ENCODE measurements around the gene SDHAF3.
"Not testable (repeated sequence)": the region's sequence is repeated elsewhere in the genome, so short reads cannot be mapped to it uniquely, and the experiment has no call there.

SDHAF3 gene

GRCh38 chr7:97123115-97123514 is 5.6 kb downstream of the SDHAF3 start:
- not testable (repeated sequence) for DNase-seq (ENCODE audit: low spot score)

- no peak for DNase-seq (ENCODE audit: low spot score)
These were observed 9.1 kb downstream of the SDHAF3 start for GRCh38 chr7:97126483-97127171.

GRCh38 chr7:97128736-97129135 is 11.2 kb downstream of the SDHAF3 start:
- no peak for DNase-seq (ENCODE audit: low spot score)

GRCh38 chr7:97130417-97131139 is 13.1 kb downstream of the SDHAF3 start:
- no peak for DNase-seq (ENCODE audit: low spot score)

GRCh38 chr7:97133159-97133558 is 15.7 kb downstream of the SDHAF3 start:
- no peak for DNase-seq (ENCODE audit: low spot score)

- DNase-seq (ENCODE audit: low spot score), result no peak
These were observed 21.3 kb downstream of the SDHAF3 start for GRCh38 chr7:97138830-97139229.

- peak; percentile 19 for DNase-seq (ENCODE audit: low spot score)
These were observed 27.6 kb downstream of the SDHAF3 start for GRCh38 chr7:97145068-97145467.

- DNase-seq (ENCODE audit: low spot score), result no peak
These were observed 32.3 kb downstream of the SDHAF3 start for GRCh38 chr7:97149843-97150242.

GRCh38 chr7:97155897-97156418 is 38.5 kb downstream of the SDHAF3 start:
- no peak for DNase-seq (ENCODE audit: low spot score)

GRCh38 chr7:97159984-97160383 is 42.5 kb downstream of the SDHAF3 start:
- not testable (repeated sequence) for DNase-seq (ENCODE audit: low spot score)

GRCh38 chr7:97161609-97162008 is 44.1 kb downstream of the SDHAF3 start:
- not testable (repeated sequence) for DNase-seq (ENCODE audit: low spot score)

- no peak for DNase-seq (ENCODE audit: low spot score)
These were observed 48.8 kb downstream of the SDHAF3 start for GRCh38 chr7:97166308-97166707.

- no peak for DNase-seq (ENCODE audit: low spot score)
These were observed 49.7 kb downstream of the SDHAF3 start for GRCh38 chr7:97167176-97167575.

- DNase-seq (ENCODE audit: low spot score), result no peak
These were observed 50.3 kb downstream of the SDHAF3 start for GRCh38 chr7:97167749-97168148.

- DNase-seq (ENCODE audit: low spot score), result no peak
These were observed 56.8 kb downstream of the SDHAF3 start for GRCh38 chr7:97174303-97174702.

GRCh38 chr7:97179454-97180104 is 62.1 kb downstream of the SDHAF3 start:
- DNase-seq (ENCODE audit: low spot score), result peak; percentile 50

GRCh38 chr7:97187067-97187466 is 69.6 kb downstream of the SDHAF3 start:
- no peak for DNase-seq (ENCODE audit: low spot score)

GRCh38 chr7:97196174-97196573 is 78.7 kb downstream of the SDHAF3 start:
- DNase-seq (ENCODE audit: low spot score), result not testable (repeated sequence)

GRCh38 chr7:97198596-97198995 is 81.1 kb downstream of the SDHAF3 start:
- DNase-seq (ENCODE audit: low spot score), result no peak

- DNase-seq (ENCODE audit: low spot score), result peak; percentile 35
These were observed 82.5 kb downstream of the SDHAF3 start for GRCh38 chr7:97200018-97200417.

GRCh38 chr7:97203957-97204356 is 86.5 kb downstream of the SDHAF3 start:
- DNase-seq (ENCODE audit: low spot score), result no peak

- no peak for DNase-seq (ENCODE audit: low spot score)
These were observed 87.3 kb downstream of the SDHAF3 start for GRCh38 chr7:97204821-97205220.

GRCh38 chr7:97215556-97215955 is 98.1 kb downstream of the SDHAF3 start:
- no peak for DNase-seq (ENCODE audit: low spot score)
